GM21723 (cell line): ENCODE measurements around the gene TREML4.

Source experiments
- ATAC-seq: cut with Tn5 transposase; IDR thresholded peaks from one replicate; pipeline ENCODE4 v1.9.1; 2021; ENCODE audit warnings: mild to moderate bottlenecking, moderate library complexity; ENCODE audit not compliant: unreplicated experiment

Gene TREML4

DNA sequence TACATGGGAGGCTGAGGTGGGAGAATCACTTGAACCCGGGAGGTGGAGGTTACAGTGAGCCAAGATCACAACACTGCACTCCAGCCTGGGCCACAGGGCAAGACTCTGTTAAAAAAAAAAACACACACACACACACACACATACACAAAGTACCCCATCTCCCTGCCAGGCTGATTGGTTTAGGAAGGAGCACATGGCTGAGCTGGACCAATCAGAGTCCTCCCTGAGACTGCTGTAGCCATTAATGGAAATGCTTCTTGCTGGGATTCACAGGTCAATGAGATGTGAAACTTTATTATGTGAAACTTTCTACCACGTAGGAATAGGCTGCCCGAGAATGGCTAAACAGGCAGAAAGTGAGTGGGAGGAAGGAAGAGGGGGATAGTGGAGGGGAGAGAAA, 55.5 kb downstream of the TREML4 start:
- no peak for ATAC-seq

GRCh38 chr6:41284726-41285125, 56.6 kb downstream of the TREML4 start:
- ATAC-seq = no peak

GRCh38 chr6:41286544-41287346, 58.6 kb downstream of the TREML4 start, which contains the start of gene TREM1:
TSS of gene TREM1 (minus strand) at chr6:41286682. CDS start at chr6:41286655, 27 bp downstream.
- no peak for ATAC-seq

- ATAC-seq = no peak
Measured at GRCh38 chr6:41288030-41288753, 60.0 kb downstream of the TREML4 start.
